Fibroblast of mammary gland (primary cell): ENCODE measurements around the gene NAAA.
A peak's percentile ranks its signal among the peaks of the same experiment; 100 is the strongest.

Experiments
- DNase-seq: peaks from one replicate; pipeline ENCODE4 v3.0.0-alpha.2; 2010; ENCODE audit warnings: low read depth
- H3K4me3 ChIP-seq: 2 replicates; pipeline ENCODE4 v1.5.1; 2011; ENCODE audit warnings: low read depth, mild to moderate bottlenecking, low read length, moderate library complexity; ENCODE audit not compliant: control insufficient read depth
- TF ChIP-seq, protein P1 (sequence below): conservative IDR thresholded peaks from 2 replicates; pipeline ENCODE4 v1.5.1; 2011; ENCODE audit warnings: low read depth, low read length, inconsistent platforms; ENCODE audit not compliant: control insufficient read depth, insufficient read depth

Gene NAAA

DNA sequence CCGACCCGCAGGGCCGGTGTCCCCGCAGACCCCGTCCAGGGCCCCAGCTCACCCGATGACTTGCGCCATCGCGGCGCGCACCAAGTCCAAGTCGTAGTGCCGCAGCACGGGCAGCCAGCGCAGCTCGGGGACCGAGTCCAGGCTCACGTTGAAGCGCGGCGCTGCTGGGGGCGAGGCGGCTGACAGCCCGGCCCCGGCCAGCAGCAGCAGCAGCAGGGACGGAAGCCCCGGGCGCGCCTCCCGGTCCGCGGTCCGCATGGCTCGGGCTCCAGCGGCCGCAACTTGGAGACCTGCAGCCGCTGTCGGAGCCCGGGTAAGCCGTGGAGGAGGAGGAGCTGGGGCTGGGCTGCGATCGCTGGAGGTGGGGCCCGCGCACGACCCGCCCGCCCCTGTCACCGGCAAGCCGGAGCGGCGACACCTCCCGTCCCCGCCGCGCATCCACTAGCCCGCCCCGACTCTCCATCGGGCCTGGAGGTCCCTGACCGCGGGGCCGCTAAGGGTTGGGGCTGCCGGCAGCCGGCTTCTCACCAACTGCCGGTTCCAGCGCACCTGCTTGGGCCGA is at the start of gene NAAA:
TSS of gene NAAA (minus strand) at position 322 of the 562 bp plus-strand sequence. CDS start at position 258, 64 bp downstream.
- peak; percentile 31 for DNase-seq
- TF ChIP-seq, protein P1, sequence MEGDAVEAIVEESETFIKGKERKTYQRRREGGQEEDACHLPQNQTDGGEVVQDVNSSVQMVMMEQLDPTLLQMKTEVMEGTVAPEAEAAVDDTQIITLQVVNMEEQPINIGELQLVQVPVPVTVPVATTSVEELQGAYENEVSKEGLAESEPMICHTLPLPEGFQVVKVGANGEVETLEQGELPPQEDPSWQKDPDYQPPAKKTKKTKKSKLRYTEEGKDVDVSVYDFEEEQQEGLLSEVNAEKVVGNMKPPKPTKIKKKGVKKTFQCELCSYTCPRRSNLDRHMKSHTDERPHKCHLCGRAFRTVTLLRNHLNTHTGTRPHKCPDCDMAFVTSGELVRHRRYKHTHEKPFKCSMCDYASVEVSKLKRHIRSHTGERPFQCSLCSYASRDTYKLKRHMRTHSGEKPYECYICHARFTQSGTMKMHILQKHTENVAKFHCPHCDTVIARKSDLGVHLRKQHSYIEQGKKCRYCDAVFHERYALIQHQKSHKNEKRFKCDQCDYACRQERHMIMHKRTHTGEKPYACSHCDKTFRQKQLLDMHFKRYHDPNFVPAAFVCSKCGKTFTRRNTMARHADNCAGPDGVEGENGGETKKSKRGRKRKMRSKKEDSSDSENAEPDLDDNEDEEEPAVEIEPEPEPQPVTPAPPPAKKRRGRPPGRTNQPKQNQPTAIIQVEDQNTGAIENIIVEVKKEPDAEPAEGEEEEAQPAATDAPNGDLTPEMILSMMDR, result no peak
- peak within 1 kb of the TSS; percentile 82 for H3K4me3 ChIP-seq

DNA sequence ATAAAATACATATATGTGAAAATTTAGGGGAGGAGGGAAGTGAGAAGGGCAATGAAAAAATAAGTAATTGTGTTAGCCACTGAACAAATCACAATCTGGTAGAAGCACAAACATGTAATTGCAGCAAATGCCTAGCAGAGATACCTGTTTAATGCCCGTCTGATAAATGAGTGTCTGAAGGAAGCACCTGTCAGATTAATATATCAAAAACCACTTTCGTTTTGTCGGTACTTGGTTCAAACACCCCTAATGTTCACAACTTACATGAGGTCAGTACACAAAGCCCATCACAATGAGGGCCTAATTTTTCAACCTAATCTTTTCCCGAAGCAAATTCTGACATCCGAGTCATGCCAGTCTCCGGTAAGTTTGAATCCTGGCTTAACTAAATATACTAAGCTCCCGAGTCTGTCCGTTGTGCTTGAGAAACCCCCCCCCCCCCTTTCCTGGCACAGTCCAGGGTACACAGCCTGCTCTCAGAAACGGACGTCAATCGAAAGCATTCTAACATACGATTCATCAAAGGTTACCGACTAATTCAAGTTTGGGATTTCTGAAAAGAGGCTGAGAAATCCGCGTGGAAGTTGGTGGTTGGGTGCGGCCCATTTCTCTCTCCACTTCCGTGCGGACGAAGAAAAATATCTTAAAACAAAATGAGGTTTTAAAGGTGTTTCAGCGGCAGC is 49.2 kb upstream of the NAAA start:
- H3K4me3 ChIP-seq, result peak overlapping the region; percentile 99
- DNase-seq, result peak; percentile 55
- TF ChIP-seq, protein P1, result no peak

DNA sequence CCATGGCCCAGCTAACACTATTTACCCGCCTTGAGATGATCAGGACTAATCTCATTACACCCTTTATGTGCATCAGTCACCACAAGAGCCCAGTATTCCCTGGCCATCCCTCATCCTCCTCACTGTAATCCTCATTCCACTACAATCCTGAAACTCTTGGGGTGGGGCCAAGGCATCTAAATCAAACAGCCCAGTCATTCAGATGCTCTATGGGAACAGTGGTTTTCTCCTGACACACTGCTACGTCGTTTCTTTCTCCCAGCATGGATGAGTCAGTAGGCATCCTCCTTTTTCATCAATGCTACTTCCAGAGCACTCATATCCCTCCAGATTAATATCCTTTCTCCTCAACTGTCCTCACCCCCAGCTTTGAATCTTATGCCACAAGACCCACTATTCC is 44.3 kb upstream of the NAAA start:
- TF ChIP-seq, protein P1, result peak; percentile 5
- peak; percentile 99 for DNase-seq
- H3K4me3 ChIP-seq, result no peak overlapping the region

DNA sequence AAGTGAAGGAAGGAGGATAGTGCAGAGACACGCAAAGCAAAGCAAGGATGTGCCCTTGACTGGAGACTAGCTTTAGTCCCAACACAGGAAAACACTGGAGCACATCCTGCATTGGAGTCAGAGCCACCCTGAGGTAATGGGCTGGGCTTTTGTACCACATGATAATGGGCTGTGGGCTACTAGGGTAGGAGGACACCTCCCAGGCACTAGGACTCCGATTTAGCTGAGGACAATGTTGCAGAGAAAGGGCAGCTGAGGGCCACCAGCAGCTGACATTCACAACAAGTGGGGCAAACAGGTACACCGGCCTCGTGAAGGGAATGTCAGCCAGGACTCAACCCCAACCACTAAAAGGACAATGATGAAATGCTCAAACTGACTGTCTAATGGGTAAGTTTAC is 39.8 kb upstream of the NAAA start:
- TF ChIP-seq, protein P1, result no peak

DNA sequence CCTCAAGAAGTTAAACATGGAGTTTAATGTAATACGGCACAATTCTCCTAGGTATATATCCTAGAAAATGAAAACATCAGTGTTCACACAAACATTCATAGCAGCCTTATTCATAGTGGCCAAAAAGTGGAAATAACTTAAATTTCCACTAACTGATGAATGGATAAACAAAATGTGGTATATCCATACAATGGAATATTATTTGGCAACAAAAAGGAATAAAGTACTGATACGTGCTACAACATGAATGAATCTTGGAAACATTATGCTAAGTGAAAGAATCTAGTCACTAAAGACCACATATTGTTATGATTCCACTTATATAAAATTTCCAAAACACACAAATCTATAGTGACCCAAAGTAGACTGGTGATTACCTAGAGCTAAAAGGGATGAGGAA is 35.4 kb upstream of the NAAA start:
- no peak for DNase-seq
- H3K4me3 ChIP-seq, result no peak overlapping the region
- TF ChIP-seq, protein P1, result no peak

More for the DNA sequence above, 39.8 kb upstream of the NAAA start:
- H3K4me3 ChIP-seq, result no peak overlapping the region
- DNase-seq, result no peak

DNA sequence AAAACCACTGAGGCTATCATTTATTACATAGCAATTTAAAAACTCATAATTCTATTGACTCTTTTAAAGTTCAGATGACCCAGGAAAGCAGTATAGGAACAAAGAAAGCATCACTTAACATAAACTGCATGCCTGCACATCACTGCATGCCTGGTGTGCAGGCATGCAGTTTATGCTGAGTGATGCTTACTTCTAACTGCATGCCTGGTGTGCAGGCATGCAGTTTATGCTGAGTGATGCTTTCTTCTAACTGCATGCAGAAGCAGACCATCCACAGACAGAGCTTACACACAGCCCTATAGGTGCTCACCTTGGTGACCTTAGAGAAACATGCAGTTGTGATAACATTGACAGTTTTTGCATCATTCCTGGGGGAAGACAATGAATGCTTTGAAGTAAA is 33.0 kb upstream of the NAAA start:
- DNase-seq, result no peak
- TF ChIP-seq, protein P1, result no peak
- no peak overlapping the region for H3K4me3 ChIP-seq
